Measurements from ENCODE around the gene TRNP1.

The TRNP1 gene

GRCh38 chr1:27031235-27032118, 38.0 kb downstream of the TRNP1 start:
- no peak for DNase-seq

GRCh38 chr1:27032119-27032461, 38.6 kb downstream of the TRNP1 start:
- DNase-seq, result no peak

DNA sequence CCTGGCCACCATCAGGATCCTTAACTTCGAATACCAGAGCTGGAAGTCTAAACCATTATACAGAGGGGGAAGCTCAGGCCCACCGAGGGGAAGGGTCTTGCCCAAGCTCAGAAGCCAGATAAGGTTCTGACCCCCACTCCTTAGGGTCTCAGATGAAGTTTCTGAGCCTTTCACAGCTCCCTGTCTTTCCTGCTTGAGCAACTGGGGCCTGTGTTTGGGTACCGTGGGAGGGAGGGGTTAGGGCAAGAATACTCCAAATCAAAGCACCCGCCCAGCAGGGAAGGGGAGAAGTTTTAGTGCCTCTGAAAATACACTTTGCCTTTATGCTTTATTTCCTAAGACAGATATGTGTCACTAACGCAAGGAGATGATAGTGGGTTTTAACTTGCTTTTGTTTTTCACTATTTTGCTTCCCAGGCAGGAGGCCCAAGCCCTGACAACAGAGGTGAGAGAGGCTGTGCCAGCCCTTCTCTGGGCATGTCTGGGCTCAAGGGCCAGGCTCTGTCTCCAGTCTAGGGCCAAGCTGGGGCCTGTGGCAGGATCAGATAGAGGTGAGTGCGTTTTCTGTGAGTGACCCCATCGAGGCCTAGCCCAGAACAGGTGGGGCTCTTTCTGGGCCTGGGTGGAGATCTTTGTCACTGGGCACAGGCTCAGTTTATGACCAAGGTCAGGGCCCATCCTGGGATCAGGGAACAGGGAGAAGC, 39.7 kb downstream of the TRNP1 start:
- no peak for DNase-seq

DNA sequence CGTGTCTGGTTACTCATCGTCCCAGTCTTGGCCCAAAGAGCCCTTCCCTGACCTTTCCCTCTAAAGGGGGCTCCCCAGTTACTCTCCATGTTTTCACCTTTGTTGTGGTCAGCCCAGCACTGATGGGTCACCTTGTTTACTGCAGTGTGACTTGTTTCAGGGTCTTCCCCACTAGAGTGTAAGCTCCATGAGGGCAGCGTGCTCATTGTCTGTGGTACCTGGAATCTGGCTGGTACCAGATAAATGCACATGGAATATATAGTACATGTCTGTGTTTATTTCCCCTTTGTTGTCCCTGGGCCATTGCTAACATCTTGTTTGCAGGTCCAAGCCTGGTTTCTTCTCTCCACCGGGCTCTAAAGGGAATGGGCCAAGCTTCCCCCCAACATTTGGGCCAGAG, 41.9 kb downstream of the TRNP1 start:
- no peak for DNase-seq

DNA sequence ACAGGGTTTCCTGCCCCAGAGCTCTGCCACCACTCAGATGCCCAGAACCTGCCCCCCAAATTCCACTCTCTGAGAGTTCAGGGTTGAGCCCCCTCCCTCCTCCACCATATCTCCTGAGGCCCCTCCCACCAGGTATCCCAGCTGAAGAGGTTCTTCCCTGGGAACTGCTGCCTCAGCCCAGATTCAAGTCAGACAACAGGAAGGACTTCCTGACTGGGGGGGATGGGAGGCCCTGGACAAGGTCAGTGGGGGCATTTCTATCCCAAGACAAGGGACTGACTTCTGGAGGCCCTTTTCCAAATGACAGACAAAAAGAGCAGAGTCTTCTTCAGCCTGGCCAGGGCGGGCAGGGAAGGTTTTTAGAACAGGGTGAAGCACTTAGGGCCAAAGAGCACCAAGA, 43.2 kb downstream of the TRNP1 start:
- DNase-seq, result no peak

DNA sequence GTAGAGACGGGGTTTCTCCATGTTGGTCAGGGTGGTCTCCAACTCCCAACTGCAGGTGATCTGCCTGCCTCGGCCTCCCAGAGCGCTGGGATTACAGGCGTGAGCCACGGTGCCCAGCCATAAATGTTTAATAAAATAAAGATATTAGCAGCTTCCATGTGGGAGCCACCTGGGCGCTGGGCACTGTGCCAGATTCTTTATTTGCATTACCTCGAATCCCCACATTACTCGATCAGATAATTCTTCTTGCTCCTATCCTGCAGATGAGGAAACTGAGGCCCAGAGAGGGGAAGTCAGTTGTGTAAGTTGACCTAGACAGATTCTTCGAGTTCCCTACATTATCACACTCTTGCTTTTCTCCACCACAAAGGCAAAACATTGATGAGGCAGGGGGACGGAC, 44.0 kb downstream of the TRNP1 start:
- DNase-seq, result no peak

GRCh38 chr1:27038020-27038419, 44.5 kb downstream of the TRNP1 start:
- no peak for DNase-seq

DNA sequence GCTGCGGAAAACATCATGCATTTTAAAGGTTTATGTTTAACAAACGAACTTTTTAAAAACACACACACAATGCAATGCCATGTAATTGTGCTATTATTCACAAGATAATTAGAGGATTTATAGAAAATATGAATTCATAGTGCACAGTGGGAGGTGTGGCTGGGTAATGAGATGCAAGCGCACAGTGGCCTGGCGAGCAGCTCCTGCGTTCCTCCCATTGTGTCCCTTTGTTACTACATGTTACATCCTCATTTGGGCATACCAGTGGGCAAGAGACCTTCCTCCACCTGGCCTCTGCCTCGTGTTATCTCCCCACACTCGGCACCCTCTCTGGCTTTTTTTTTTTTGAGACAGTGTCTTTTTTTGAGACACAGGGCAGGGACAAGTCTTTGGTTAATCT, 49.2 kb downstream of the TRNP1 start:
- DNase-seq, result no peak

GRCh38 chr1:27044613-27045151, 51.2 kb downstream of the TRNP1 start:
- peak; percentile 74 to 87 for DNase-seq

- DNase-seq, result peak; percentile 36 to 54
These were observed 52.6 kb downstream of the TRNP1 start for GRCh38 chr1:27045973-27046558.

DNA sequence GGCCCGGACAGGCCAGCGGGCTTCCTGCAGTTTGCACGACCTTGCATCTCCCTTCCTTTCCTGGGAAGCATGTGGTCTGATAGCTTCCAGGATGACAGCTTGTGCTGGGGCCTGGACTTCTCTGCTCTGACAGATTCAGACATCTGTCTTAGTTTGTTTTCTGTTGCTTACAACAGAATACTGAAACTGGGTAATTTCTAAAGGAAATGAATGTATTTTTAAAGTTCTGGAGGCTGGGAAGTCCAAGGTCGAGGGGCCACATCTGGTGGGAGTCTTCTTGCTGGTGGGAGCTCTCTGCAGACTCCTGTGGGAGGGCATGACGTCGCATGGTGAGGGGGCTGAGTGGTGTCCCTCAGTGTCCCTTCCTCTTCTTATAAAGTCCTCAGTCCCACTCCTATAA, 54.4 kb downstream of the TRNP1 start:
- no peak for DNase-seq

GRCh38 chr1:27049100-27049499, 55.6 kb downstream of the TRNP1 start:
- DNase-seq, result no peak

- DNase-seq, result no peak
These were observed 56.1 kb downstream of the TRNP1 start for GRCh38 chr1:27049607-27050006.
